ENCODE results near the gene CDC42BPG. TPM values are rescaled to one million over a fixed set of nuclear protein-coding genes. Genes with fewer than 3 reads are reported as not detected.

The CDC42BPG gene
- total and polyA plus RNA-seq, 2 of the 8 experiments (the other 6 are each of a cell fraction or from before 2014, with no cell fraction given) = 3.7 to 10.6 TPM

GRCh38 chr11:64872790-64873488 lies 28.5 kb upstream of the CDC42BPG start:
- POLR2A ChIA-PET (ENCODE audit: partially characterized antibody) = interaction anchor here (24.6 kb wide), 1 partner anchor 15 kb away, joined by 408 read pairs; no protein-coding TSS in a partner anchor
- H3K36me3 ChIP-seq (ENCODE audit: control insufficient read depth in 2 of 4, insufficient read depth in 4 of 4, low read length in 3 of 4) = no peaks in the 10 kb centered on the region; a peak in 1 of 8 replicates
- no peak overlapping the region for H2AFZ ChIP-seq (ENCODE audit: low read length)

More at GRCh38 chr11:64872790-64873488, 28.5 kb upstream of the CDC42BPG start:
- Histone ChIP-seq H3K4me3 (ENCODE audit: extremely low read depth in 1 of 4, insufficient read depth in 2 of 4, low read depth in 3 of 4, low read length in 4 of 4) (no peak overlapping the region), H4K20me1 (replicated peaks in 1 of 2; ENCODE audit: control insufficient read depth in 1 of 2, insufficient read depth in 2 of 2, low read length in 2 of 2) (peaks cover 0 to 3% of the 10 kb centered on the region in 2 experiments), H4K8ac (ENCODE audit: extremely low read depth, insufficient read depth, low read length) (peak overlapping the region; percentile 22; the same call in 1 of the 2 replicates), H3K79me2 (ENCODE audit: control insufficient read depth in 1 of 2, insufficient read depth in 2 of 2, low read length in 2 of 2) (no peaks in the 10 kb centered on the region), H3K23ac (ENCODE audit: insufficient read length) (no peak overlapping the region), H3K27me3 (replicated peaks in 1 of 4; ENCODE audit: control insufficient read depth in 3 of 4, extremely low read depth in 1 of 4, insufficient read depth in 3 of 4, low read length in 3 of 4) (peaks cover 0 to 6% (median 2%) of the 10 kb centered on the region in 4 experiments; a peak in 3 of 7 replicates), H3K4ac (replicated peaks; ENCODE audit: insufficient read length, low read depth, low read length) (no peak overlapping the region), H2AK5ac (ENCODE audit: low read depth, low read length) (no peak overlapping the region), H4K91ac (replicated peaks; ENCODE audit: insufficient read length, low read length) (no peak overlapping the region), H3K9ac (replicated peaks in 1 of 4; ENCODE audit: extremely low read depth in 1 of 4, low read depth in 3 of 4, low read length in 3 of 4) (no peak overlapping the region), H3K4me1 (replicated peaks in 1 of 4; ENCODE audit: control insufficient read depth in 3 of 4, insufficient read depth in 4 of 4, low read length in 3 of 4) (peaks cover 0 to 17% (median 10%) of the 10 kb centered on the region in 4 experiments; a peak in 6 of 7 replicates), H4K5ac (ENCODE audit: insufficient read length, low read depth, low read length) (no peak overlapping the region), H3K56ac (replicated peaks; ENCODE audit: insufficient read length, low read depth, low read length) (no peak overlapping the region), H3K18ac (ENCODE audit: extremely low read depth, low read length) (no peak overlapping the region), H3K14ac (ENCODE audit: insufficient read length) (no peak overlapping the region), H2BK5ac (ENCODE audit: low read depth, low read length) (no peak overlapping the region), H3K23me2 (ENCODE audit: low read depth, low read length) (peaks cover 6% of the 10 kb centered on the region; the same call in 1 of the 2 replicates), H2BK15ac (ENCODE audit: low read length) (no peak overlapping the region), H2BK20ac (ENCODE audit: low read length) (no peak overlapping the region), H2BK120ac (replicated peaks; ENCODE audit: low read depth, low read length) (no peak overlapping the region), H3K27ac (ENCODE audit: low read depth, low read length) (no peak overlapping the region), H3K4me2 (ENCODE audit: insufficient read depth in 1 of 2, low read depth in 2 of 2, low read length in 2 of 2) (no peak overlapping the region), H3K79me1 (ENCODE audit: low read depth, low read length) (no peaks in the 10 kb centered on the region), H3K9me3 (ENCODE audit: insufficient read depth in 2 of 2, low read depth in 1 of 2, low read length in 1 of 2) (no peaks in the 10 kb centered on the region), H2BK12ac (ENCODE audit: low read depth, low read length) (no peak overlapping the region)
- WGBS, 2 experiments (ENCODE audit: extremely low coverage in 1 of 2, insufficient coverage in 1 of 2, insufficient read length in 1 of 2, insufficient replicate concordance in 2 of 2, low coverage in 1 of 2, low lambda C conversion rate in 2 of 2, missing lambda C conversion rate in 1 of 2) = 90% methylated on average over 8 of the region's 8 CpGs; no CpG with 5 or more reads in 1 of the 2 experiments
- CTCF ChIA-PET (ENCODE audit: partially characterized antibody) = interaction anchor here (0.9 to 32.2 kb wide), 8 partner anchors 11 to 206 kb away, joined by 3 to 1058 read pairs (median 4); partner anchors contain the start of gene CDC42BPG
- DNase-seq (ENCODE audit: low read depth in 1 of 2, low spot score in 2 of 2) = no peak
- no peak for TF ChIP-seq CHD1 (IDR thresholded peaks at IDR 0.05; ENCODE audit: low read depth, low read length)
- no peak for TF ChIP-seq KDM1A (IDR thresholded peaks at IDR 0.05; ENCODE audit: borderline replicate concordance, low read length)
- no peak for TF ChIP-seq EP300 (IDR thresholded peaks at IDR 0.05; ENCODE audit: borderline replicate concordance in 1 of 2, low read depth in 2 of 2, low read length in 2 of 2)
- no peak for TF ChIP-seq RXRA (IDR thresholded peaks at IDR 0.05; ENCODE audit: insufficient read depth, low read depth, low read length)
- no peak for TF ChIP-seq NRF1 (IDR thresholded peaks at IDR 0.05; ENCODE audit: low read depth, low read length)
- TF ChIP-seq MAX (IDR thresholded peaks at IDR 0.05) = no peak
- TF ChIP-seq POU5F1 (IDR thresholded peaks at IDR 0.05; ENCODE audit: low read depth, low read length) = no peak
- no peak for TF ChIP-seq E2F6 (IDR thresholded peaks at IDR 0.05)
- no peak for TF ChIP-seq RNF2 (IDR thresholded peaks at IDR 0.05; ENCODE audit: borderline replicate concordance, low read depth, low read length, missing control alignments, poor library complexity, severe bottlenecking)
- TF ChIP-seq FOSL1 (IDR thresholded peaks at IDR 0.05; ENCODE audit: insufficient read depth, low read depth, low read length) = no peak
- TF ChIP-seq BACH1 (IDR thresholded peaks at IDR 0.05; ENCODE audit: low read length) = no peak
- FAIRE-seq = no peak
